ENCODE results near the gene SRPX.

- TF ChIP-seq, protein P1, sequence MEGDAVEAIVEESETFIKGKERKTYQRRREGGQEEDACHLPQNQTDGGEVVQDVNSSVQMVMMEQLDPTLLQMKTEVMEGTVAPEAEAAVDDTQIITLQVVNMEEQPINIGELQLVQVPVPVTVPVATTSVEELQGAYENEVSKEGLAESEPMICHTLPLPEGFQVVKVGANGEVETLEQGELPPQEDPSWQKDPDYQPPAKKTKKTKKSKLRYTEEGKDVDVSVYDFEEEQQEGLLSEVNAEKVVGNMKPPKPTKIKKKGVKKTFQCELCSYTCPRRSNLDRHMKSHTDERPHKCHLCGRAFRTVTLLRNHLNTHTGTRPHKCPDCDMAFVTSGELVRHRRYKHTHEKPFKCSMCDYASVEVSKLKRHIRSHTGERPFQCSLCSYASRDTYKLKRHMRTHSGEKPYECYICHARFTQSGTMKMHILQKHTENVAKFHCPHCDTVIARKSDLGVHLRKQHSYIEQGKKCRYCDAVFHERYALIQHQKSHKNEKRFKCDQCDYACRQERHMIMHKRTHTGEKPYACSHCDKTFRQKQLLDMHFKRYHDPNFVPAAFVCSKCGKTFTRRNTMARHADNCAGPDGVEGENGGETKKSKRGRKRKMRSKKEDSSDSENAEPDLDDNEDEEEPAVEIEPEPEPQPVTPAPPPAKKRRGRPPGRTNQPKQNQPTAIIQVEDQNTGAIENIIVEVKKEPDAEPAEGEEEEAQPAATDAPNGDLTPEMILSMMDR (IDR thresholded peaks at IDR 0.05): no peak
- TF ChIP-seq ZFX (IDR thresholded peaks at IDR 0.05; ENCODE audit: borderline replicate concordance): no peak
Observed at GRCh38 chrX:38181357-38181756, 39.3 kb downstream of the SRPX start.
